GM23248 (cell line): ENCODE data around the gene GNAQ.

ENCODE experiments used
- EZH2 ChIP-seq: fragments of 200-600 bp; sonication (generic); IDR thresholded peaks from 2 replicates; pipeline ENCODE4 v1.6.1; 2018; ENCODE audit warnings: antibody characterized with exemption, mild to moderate bottlenecking; ENCODE audit not compliant: insufficient read depth, poor library complexity, severe bottlenecking
- EZH2phosphoT487 ChIP-seq: fragments of 200-600 bp; sonication (generic); IDR thresholded peaks from 2 replicates; pipeline ENCODE4 v1.6.1; 2018; ENCODE audit warnings: antibody characterized with exemption, moderate library complexity, mild to moderate bottlenecking, low read depth; ENCODE audit not compliant: insufficient read depth

GRCh38 chr9:77680581-77680980 is 351.0 kb downstream of the GNAQ start:
- no peak for TF ChIP-seq EZH2
- no peak for TF ChIP-seq EZH2phosphoT487
